ENCODE measurements around the gene CCL8. TPM values are rescaled to one million over a fixed set of nuclear protein-coding genes. Genes with fewer than 3 reads are reported as not detected.
A peak's percentile ranks its signal among the peaks of the same experiment; 100 is the strongest.

The CCL8 gene
- polyA plus RNA-seq (2013, experiment 1 of 2), result not detected
- not detected for polyA plus RNA-seq (2013, experiment 2 of 2)

- H3K9me3 ChIP-seq (ENCODE audit: control insufficient read depth, low read length), result no peaks in the 10 kb centered on the region
- H3K4me1 ChIP-seq (ENCODE audit: control insufficient read depth, insufficient read depth, low read length, poor library complexity, severe bottlenecking), result no peaks in the 10 kb centered on the region
- H3K36me3 ChIP-seq (ENCODE audit: control insufficient read depth, insufficient read depth, low read length), result no peaks in the 10 kb centered on the region
- 93 to 100% methylated on average over 2 of the region's 2 CpGs for WGBS, 2 experiments (ENCODE audit: insufficient coverage in 2 of 2)
- no peak within 1 kb of the TSS for H3K4me3 ChIP-seq (ENCODE audit: extremely low read depth, insufficient read depth, low read length, poor library complexity, severe bottlenecking)
- H3K27ac ChIP-seq (ENCODE audit: low read depth, low read length, severe bottlenecking), result no peak within 1 kb of the TSS
Measured at GRCh38 chr17:34319039-34319483, at the start of gene CCL8. CCL8 (plus strand) TSS chr17:34319435; CDS start chr17:34319502, 67 bp downstream.

- no peaks in the 10 kb centered on the region for H3K4me1 ChIP-seq (ENCODE audit: control insufficient read depth, insufficient read depth, low read length, poor library complexity, severe bottlenecking)
- WGBS, 2 experiments (ENCODE audit: insufficient coverage in 2 of 2), result 86 to 100% methylated on average over 1 of the region's 1 CpG
- no peaks in the 10 kb centered on the region for H3K36me3 ChIP-seq (ENCODE audit: control insufficient read depth, insufficient read depth, low read length)
- no peak within 1 kb of the TSS for H3K4me3 ChIP-seq (ENCODE audit: extremely low read depth, insufficient read depth, low read length, poor library complexity, severe bottlenecking)
- no peaks in the 10 kb centered on the region for H3K9me3 ChIP-seq (ENCODE audit: control insufficient read depth, low read length)
- H3K27ac ChIP-seq (ENCODE audit: low read depth, low read length, severe bottlenecking), result no peak within 1 kb of the TSS
Measured at GRCh38 chr17:34269969-34270368, 49.3 kb upstream of the CCL8 start, which contains the start of gene CCL7. CCL7 (plus strand) TSS chr17:34270221; CDS start chr17:34270291, 70 bp downstream.

- Histone ChIP-seq H3K36me3 (ENCODE audit: control insufficient read depth, insufficient read depth, low read length) (no peaks in the 10 kb centered on the region), H3K27ac (ENCODE audit: low read depth, low read length, severe bottlenecking) (no peak overlapping the region), H3K4me3 (ENCODE audit: extremely low read depth, insufficient read depth, low read length, poor library complexity, severe bottlenecking) (no peak overlapping the region), H3K9me3 (ENCODE audit: control insufficient read depth, low read length) (no peaks in the 10 kb centered on the region), H3K4me1 (ENCODE audit: control insufficient read depth, insufficient read depth, low read length, poor library complexity, severe bottlenecking) (no peaks in the 10 kb centered on the region)
- WGBS, 2 experiments (ENCODE audit: insufficient coverage in 2 of 2), result no CpG with 5 or more reads among the region's 1 CpG
Measured at GRCh38 chr17:34275881-34276280, 43.4 kb upstream of the CCL8 start.

GRCh38 chr17:34276826-34277225, 42.4 kb upstream of the CCL8 start:
- no peaks in the 10 kb centered on the region for H3K9me3 ChIP-seq (ENCODE audit: control insufficient read depth, low read length)
- H3K36me3 ChIP-seq (ENCODE audit: control insufficient read depth, insufficient read depth, low read length), result no peaks in the 10 kb centered on the region
- no peak overlapping the region for H3K4me3 ChIP-seq (ENCODE audit: extremely low read depth, insufficient read depth, low read length, poor library complexity, severe bottlenecking)
- WGBS, 2 experiments (ENCODE audit: insufficient coverage in 2 of 2), result 85 to 96% methylated on average over 3 of the region's 4 CpGs
- H3K27ac ChIP-seq (ENCODE audit: low read depth, low read length, severe bottlenecking), result no peak overlapping the region
- H3K4me1 ChIP-seq (ENCODE audit: control insufficient read depth, insufficient read depth, low read length, poor library complexity, severe bottlenecking), result no peaks in the 10 kb centered on the region

GRCh38 chr17:34283571-34283970, 35.7 kb upstream of the CCL8 start:
- Histone ChIP-seq H3K4me1 (ENCODE audit: control insufficient read depth, insufficient read depth, low read length, poor library complexity, severe bottlenecking) (no peaks in the 10 kb centered on the region), H3K36me3 (ENCODE audit: control insufficient read depth, insufficient read depth, low read length) (no peaks in the 10 kb centered on the region), H3K4me3 (ENCODE audit: extremely low read depth, insufficient read depth, low read length, poor library complexity, severe bottlenecking) (no peak overlapping the region), H3K9me3 (ENCODE audit: control insufficient read depth, low read length) (no peaks in the 10 kb centered on the region), H3K27ac (ENCODE audit: low read depth, low read length, severe bottlenecking) (no peak overlapping the region)
- 85 to 93% methylated on average over 3 to 5 of the region's 6 CpGs for WGBS, 2 experiments (ENCODE audit: insufficient coverage in 2 of 2)

GRCh38 chr17:34285286-34285792, 33.9 kb upstream of the CCL8 start, which contains the start of gene CCL11:
CCL11 (plus strand) TSS chr17:34285742; CDS start chr17:34285809, 67 bp downstream.
- WGBS, 2 experiments (ENCODE audit: insufficient coverage in 2 of 2), result 81 to 85% methylated on average over 3 of the region's 4 CpGs
- Histone ChIP-seq H3K9me3 (ENCODE audit: control insufficient read depth, low read length) (no peaks in the 10 kb centered on the region), H3K27ac (ENCODE audit: low read depth, low read length, severe bottlenecking) (no peak within 1 kb of the TSS), H3K4me3 (ENCODE audit: extremely low read depth, insufficient read depth, low read length, poor library complexity, severe bottlenecking) (no peak within 1 kb of the TSS), H3K36me3 (ENCODE audit: control insufficient read depth, insufficient read depth, low read length) (no peaks in the 10 kb centered on the region), H3K4me1 (ENCODE audit: control insufficient read depth, insufficient read depth, low read length, poor library complexity, severe bottlenecking) (no peaks in the 10 kb centered on the region)

- Histone ChIP-seq H3K4me1 (ENCODE audit: control insufficient read depth, insufficient read depth, low read length, poor library complexity, severe bottlenecking) (no peaks in the 10 kb centered on the region), H3K27ac (ENCODE audit: low read depth, low read length, severe bottlenecking) (no peak overlapping the region), H3K36me3 (ENCODE audit: control insufficient read depth, insufficient read depth, low read length) (no peaks in the 10 kb centered on the region), H3K9me3 (ENCODE audit: control insufficient read depth, low read length) (no peaks in the 10 kb centered on the region), H3K4me3 (ENCODE audit: extremely low read depth, insufficient read depth, low read length, poor library complexity, severe bottlenecking) (no peak overlapping the region)
- 100% methylated on average over 1 of the region's 2 CpGs; no CpG with 5 or more reads in 1 of the 2 experiments for WGBS, 2 experiments (ENCODE audit: insufficient coverage in 2 of 2)
Measured at GRCh38 chr17:34287875-34288274, 31.4 kb upstream of the CCL8 start.

- Histone ChIP-seq H3K9me3 (ENCODE audit: control insufficient read depth, low read length) (no peaks in the 10 kb centered on the region), H3K36me3 (ENCODE audit: control insufficient read depth, insufficient read depth, low read length) (no peaks in the 10 kb centered on the region), H3K27ac (ENCODE audit: low read depth, low read length, severe bottlenecking) (no peak overlapping the region), H3K4me3 (ENCODE audit: extremely low read depth, insufficient read depth, low read length, poor library complexity, severe bottlenecking) (no peak overlapping the region), H3K4me1 (ENCODE audit: control insufficient read depth, insufficient read depth, low read length, poor library complexity, severe bottlenecking) (no peaks in the 10 kb centered on the region)
- 79 to 85% methylated on average over 4 of the region's 4 CpGs for WGBS, 2 experiments (ENCODE audit: insufficient coverage in 2 of 2)
Measured at GRCh38 chr17:34290586-34290985, 28.6 kb upstream of the CCL8 start.

GRCh38 chr17:34291721-34292348, 27.4 kb upstream of the CCL8 start:
- H3K36me3 ChIP-seq (ENCODE audit: control insufficient read depth, insufficient read depth, low read length), result no peaks in the 10 kb centered on the region
- H3K4me1 ChIP-seq (ENCODE audit: control insufficient read depth, insufficient read depth, low read length, poor library complexity, severe bottlenecking), result no peaks in the 10 kb centered on the region
- no peak overlapping the region for H3K27ac ChIP-seq (ENCODE audit: low read depth, low read length, severe bottlenecking)
- no peaks in the 10 kb centered on the region for H3K9me3 ChIP-seq (ENCODE audit: control insufficient read depth, low read length)
- no peak overlapping the region for H3K4me3 ChIP-seq (ENCODE audit: extremely low read depth, insufficient read depth, low read length, poor library complexity, severe bottlenecking)
- WGBS, 2 experiments (ENCODE audit: insufficient coverage in 2 of 2), result 87 to 97% methylated on average over 4 to 6 of the region's 6 CpGs

GRCh38 chr17:34299027-34299426, 20.2 kb upstream of the CCL8 start:
- no peaks in the 10 kb centered on the region for H3K36me3 ChIP-seq (ENCODE audit: control insufficient read depth, insufficient read depth, low read length)
- H3K4me1 ChIP-seq (ENCODE audit: control insufficient read depth, insufficient read depth, low read length, poor library complexity, severe bottlenecking), result peaks cover 17% of the 10 kb centered on the region
- no peak overlapping the region for H3K27ac ChIP-seq (ENCODE audit: low read depth, low read length, severe bottlenecking)
- H3K9me3 ChIP-seq (ENCODE audit: control insufficient read depth, low read length), result no peaks in the 10 kb centered on the region
- H3K4me3 ChIP-seq (ENCODE audit: extremely low read depth, insufficient read depth, low read length, poor library complexity, severe bottlenecking), result no peak overlapping the region
- 100% methylated on average over 1 of the region's 2 CpGs for WGBS, 2 experiments (ENCODE audit: insufficient coverage in 2 of 2)

- 89 to 91% methylated on average over 2 to 3 of the region's 3 CpGs for WGBS, 2 experiments (ENCODE audit: insufficient coverage in 2 of 2)
Measured at GRCh38 chr17:34299956-34300577, 19.2 kb upstream of the CCL8 start.

More at GRCh38 chr17:34299956-34300577, 19.2 kb upstream of the CCL8 start:
- Histone ChIP-seq H3K36me3 (ENCODE audit: control insufficient read depth, insufficient read depth, low read length) (no peaks in the 10 kb centered on the region), H3K27ac (ENCODE audit: low read depth, low read length, severe bottlenecking) (peak overlapping the region; percentile 89), H3K4me3 (ENCODE audit: extremely low read depth, insufficient read depth, low read length, poor library complexity, severe bottlenecking) (no peak overlapping the region), H3K9me3 (ENCODE audit: control insufficient read depth, low read length) (no peaks in the 10 kb centered on the region), H3K4me1 (ENCODE audit: control insufficient read depth, insufficient read depth, low read length, poor library complexity, severe bottlenecking) (peaks cover 17% of the 10 kb centered on the region)
